GM18519 (cell line): Measurements from ENCODE around the gene NOP9.
"Not testable (repeated sequence)": the region's sequence is repeated elsewhere in the genome, so short reads cannot be mapped to it uniquely, and the experiment has no call there.

Experiments
- ATAC-seq: cut with Tn5 transposase; IDR thresholded peaks from one replicate; pipeline ENCODE4 v1.9.1; 2021; ENCODE audit warnings: mild to moderate bottlenecking, moderate library complexity; ENCODE audit not compliant: unreplicated experiment, low FRiP score

The NOP9 gene

GRCh38 chr14:24340606-24341005 is 41.0 kb downstream of the NOP9 start:
- no peak for ATAC-seq

GRCh38 chr14:24342889-24343288 is 43.2 kb downstream of the NOP9 start:
- no peak for ATAC-seq

- no peak for ATAC-seq
Observed at GRCh38 chr14:24343795-24344660, 44.4 kb downstream of the NOP9 start.

GRCh38 chr14:24347134-24347533 is 47.5 kb downstream of the NOP9 start:
- ATAC-seq = no peak

- ATAC-seq = no peak
Observed at GRCh38 chr14:24348186-24348585, 48.5 kb downstream of the NOP9 start.

GRCh38 chr14:24349742-24350141 is 50.1 kb downstream of the NOP9 start:
- no peak for ATAC-seq

GRCh38 chr14:24351517-24351916 is 51.9 kb downstream of the NOP9 start:
- ATAC-seq = no peak

- ATAC-seq = no peak
Observed at GRCh38 chr14:24353559-24354481, 54.2 kb downstream of the NOP9 start.

- ATAC-seq = not testable (repeated sequence)
Observed at GRCh38 chr14:24354482-24354825, 54.8 kb downstream of the NOP9 start.

GRCh38 chr14:24355009-24355408 is 55.4 kb downstream of the NOP9 start:
- no peak for ATAC-seq

- ATAC-seq = no peak
Observed at GRCh38 chr14:24356208-24356607, 56.6 kb downstream of the NOP9 start.
